NCI-H1930 (cell line): Measurements from ENCODE around the gene OR2T1.
"Not testable (repeated sequence)": the region's sequence is repeated elsewhere in the genome, so short reads cannot be mapped to it uniquely, and the experiment has no call there.

Experiments used
- DNase-seq, 2 experiments: peaks; one replicate each; lab custom pipeline; 2025; lab: John Stamatoyannopoulos, UW

Gene OR2T1

GRCh38 chr1:248434913-248435312, 32.1 kb downstream of the OR2T1 start:
- not testable (repeated sequence) for DNase-seq

DNA sequence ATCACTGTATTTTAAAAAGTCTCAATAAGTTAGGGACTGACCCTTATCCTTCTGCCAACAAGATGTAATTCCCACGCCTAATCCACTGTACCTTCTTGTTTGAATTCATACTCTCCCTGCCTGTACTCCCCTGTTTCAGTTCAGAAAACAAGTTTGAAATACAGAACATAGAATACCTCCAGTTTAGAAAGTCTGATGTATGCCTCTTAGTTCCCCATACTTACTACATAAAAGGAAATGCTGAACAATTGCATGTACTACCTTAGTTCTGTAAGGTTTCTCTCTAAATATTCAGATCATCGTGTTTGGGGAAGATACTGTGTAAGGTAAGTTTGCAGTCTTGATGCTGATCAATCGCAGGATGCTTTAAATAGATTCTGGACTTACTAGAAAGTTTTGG, 33.5 kb downstream of the OR2T1 start:
- not testable (repeated sequence) for DNase-seq

DNA sequence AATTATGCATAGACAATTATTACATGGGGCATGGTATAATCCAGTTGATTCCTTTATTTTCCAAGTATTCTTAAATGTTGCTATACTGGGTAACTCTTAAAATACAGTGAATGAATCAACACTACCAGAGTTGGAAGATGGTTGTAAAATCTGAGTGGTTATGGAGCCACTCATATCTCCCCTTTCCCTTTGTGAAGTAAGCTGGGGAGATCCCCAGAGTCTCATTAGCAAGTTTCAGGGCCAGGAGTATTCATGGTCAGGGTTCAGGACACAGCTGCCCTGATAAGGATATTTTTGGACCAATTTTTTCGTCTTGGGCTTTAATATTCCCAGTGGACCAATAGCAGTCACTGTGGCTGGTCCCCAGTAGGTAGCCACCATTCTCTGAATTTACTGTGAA, 35.8 kb downstream of the OR2T1 start:
- not testable (repeated sequence) for DNase-seq

- not testable (repeated sequence) for DNase-seq
Measured at GRCh38 chr1:248439283-248439682, 36.4 kb downstream of the OR2T1 start.

GRCh38 chr1:248442500-248443277, 39.8 kb downstream of the OR2T1 start:
- DNase-seq, result not testable (repeated sequence)

- not testable (repeated sequence) for DNase-seq
Measured at GRCh38 chr1:248444603-248445002, 41.8 kb downstream of the OR2T1 start.

- DNase-seq, result not testable (repeated sequence)
Measured at GRCh38 chr1:248445399-248445798, 42.6 kb downstream of the OR2T1 start, which contains the start of gene OR2T2. Gene OR2T2 (plus strand): TSS chr1:248445637. CDS start chr1:248452798, 7,161 bp downstream.

DNA sequence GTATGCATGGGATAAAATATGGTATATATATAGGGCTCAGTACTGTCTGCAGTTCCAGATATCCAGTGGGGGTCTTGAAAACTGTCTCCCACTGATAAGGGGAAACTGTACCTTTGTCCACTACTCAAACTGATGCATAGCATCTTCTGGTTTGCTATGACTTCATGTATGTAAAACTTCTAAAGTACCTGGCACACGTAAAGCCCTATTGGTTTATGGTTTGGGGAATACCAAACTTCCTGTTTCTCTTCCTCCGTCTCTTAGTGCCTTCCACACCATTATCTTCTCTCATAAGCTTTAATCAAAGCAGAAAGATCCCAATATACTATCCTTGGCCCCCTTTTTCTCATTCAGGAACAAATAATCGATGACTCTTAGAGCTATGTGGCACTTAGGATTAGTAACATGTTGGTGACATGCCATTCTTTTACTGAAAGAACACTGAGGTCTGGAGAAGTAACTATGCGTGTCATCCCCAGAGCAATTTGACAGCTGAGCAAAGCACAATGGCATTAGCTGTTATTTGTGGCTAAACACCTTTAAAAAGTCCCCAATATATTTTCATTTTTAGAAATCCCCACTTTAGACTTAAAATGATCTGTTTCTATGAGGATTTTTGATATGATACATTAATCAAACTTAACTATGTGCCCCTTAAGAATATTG, 45.7 kb downstream of the OR2T1 start:
- DNase-seq, result not testable (repeated sequence)

GRCh38 chr1:248449821-248450465, 47.1 kb downstream of the OR2T1 start:
- not testable (repeated sequence) for DNase-seq

DNA sequence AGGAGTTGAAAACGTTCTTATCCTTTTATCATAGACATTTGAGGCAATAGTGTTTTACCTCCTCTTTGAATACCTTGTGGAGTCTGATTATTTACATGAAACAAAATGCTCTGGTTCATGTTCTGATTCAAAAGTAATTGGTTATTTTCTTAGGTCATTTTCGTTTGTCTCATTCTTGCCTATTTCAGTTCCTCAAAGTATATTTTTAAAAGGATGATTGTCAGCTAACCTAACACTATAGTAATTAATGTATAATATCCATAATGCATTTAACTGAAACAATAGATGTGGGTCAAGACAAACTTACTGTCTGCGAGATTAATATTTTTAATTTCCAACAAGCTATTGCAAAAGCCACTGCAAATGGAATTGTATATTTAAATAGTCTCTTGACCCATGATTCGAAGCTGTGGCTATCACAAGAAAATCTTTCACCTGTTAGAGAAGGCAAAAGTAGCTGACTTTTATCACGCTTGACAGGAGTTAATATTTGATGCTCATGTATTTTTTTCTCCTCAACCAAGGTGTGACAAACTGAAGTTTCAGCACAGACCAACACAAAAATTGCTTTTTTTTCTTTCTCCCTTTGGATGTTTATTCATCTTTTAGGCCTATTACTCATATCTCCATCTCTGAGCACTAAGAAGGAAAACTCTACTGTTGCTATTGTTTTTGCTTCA, 47.8 kb downstream of the OR2T1 start:
- not testable (repeated sequence) for DNase-seq

DNA sequence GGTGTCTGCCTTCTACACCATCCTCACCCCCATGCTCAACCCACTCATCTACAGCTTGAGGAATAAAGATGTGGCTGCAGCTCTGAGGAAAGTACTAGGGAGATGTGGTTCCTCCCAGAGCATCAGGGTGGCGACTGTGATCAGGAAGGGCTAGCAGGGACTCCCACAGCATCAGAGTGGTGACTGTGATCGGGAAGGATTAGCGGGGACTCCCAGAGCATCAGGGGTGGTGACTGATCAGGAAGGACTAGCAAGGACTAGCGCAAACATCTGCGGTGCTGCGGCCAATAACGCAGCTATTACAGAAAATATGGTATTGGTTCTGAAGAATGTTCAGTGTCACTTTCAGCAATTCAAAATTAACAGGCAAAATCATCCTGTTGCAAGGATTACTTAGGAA, 50.8 kb downstream of the OR2T1 start:
- DNase-seq, result not testable (repeated sequence)

DNA sequence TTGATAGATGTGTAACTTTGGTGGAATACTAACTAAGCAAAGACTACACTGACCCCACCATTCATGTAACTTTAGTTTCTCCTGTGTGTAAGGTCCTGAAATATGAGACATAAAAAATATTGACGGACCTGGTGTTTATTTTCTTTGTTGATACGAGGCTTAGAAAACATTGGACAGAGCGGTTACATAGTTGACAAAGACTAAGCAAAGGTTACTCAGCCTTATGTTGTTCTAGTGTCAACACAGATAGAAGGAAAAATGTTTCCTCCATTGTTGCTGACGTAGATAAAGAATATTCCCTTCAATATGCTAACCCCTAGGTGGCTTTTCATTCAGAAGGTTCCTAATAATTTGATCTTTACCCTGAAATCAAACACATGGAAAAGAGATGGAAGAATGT, 52.2 kb downstream of the OR2T1 start:
- DNase-seq, result not testable (repeated sequence)

- DNase-seq, result not testable (repeated sequence)
Measured at GRCh38 chr1:248456635-248457034, 53.8 kb downstream of the OR2T1 start.
